CD4-positive, alpha-beta T cell treated with Interleukin-6 at 100 ng/mL for 8 hours (primary cell): Measurements from ENCODE around the gene DYDC2.
A peak's percentile ranks its signal among the peaks of the same experiment; 100 is the strongest.

ENCODE experiments used
- DNase-seq: peaks from one replicate; pipeline ENCODE4 v3.0.0-alpha.2; 2020; ENCODE audit warnings: mixed read lengths, low spot score

Gene DYDC2

GRCh38 chr10:80372675-80373074 lies 16.1 kb downstream of the DYDC2 start:
- no peak for DNase-seq

DNA sequence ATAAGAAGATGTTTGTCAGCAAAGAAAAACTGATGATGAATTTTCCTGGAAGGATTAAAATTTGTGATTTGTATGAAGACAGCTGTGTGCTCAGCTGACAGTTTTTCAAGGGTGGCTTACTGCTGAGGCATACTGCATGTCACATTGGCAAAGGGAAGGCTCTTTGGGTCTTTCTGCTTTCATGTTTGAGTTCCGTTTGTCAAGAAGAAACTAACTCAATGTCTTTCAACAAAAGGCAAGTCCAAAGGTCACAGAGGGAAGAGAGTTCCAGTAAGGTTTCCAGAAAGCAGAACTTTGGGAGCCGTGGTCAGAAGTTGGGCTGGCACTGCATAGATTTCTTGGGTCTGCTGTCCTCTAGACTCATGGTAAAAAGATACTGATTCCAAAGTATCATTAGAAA lies 16.9 kb downstream of the DYDC2 start:
- DNase-seq = no peak

- DNase-seq = no peak
These were observed 23.1 kb downstream of the DYDC2 start for GRCh38 chr10:80379701-80380100.

GRCh38 chr10:80380185-80380584 lies 23.6 kb downstream of the DYDC2 start:
- DNase-seq = no peak

DNA sequence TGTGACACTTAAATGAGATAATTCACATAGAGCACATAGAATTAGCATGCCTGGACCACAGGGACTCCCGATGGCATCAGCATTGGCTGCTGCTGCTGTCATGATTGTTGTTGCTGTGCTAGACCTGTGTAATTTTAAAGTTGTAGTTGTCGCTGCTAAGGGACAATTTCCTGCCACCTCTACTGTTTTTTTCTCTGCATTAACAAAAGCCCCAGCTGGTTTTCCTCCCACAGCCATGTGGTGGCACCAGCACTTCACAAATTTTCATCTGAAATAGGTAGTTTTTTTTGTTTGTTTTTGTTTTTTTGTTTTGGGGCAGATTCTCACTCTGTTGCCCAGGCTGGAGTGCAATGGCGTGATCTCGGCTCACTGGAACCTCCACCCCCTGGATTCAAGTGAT lies 26.4 kb downstream of the DYDC2 start:
- peak; percentile 67 for DNase-seq

DNA sequence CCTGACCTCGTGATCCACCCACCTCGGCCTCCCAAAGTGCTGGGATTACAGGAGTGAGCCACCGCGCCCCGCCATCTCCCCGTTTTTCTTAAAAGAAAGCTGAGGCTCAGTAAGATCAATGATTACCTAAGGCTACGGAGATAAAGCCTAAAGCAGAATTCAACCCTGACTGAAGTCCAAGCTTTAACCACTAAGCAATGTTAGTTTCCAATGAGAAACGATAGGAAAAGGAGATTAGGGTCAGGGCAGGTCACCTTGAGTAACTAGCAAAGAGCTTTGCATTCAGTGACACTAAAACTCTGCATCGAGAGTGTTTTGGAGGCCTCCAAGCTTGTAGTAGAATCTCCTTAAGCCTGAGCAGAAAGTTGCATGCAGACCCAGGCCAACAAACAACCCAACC lies 34.2 kb downstream of the DYDC2 start:
- no peak for DNase-seq

GRCh38 chr10:80392250-80392649 lies 35.7 kb downstream of the DYDC2 start:
- no peak for DNase-seq

DNA sequence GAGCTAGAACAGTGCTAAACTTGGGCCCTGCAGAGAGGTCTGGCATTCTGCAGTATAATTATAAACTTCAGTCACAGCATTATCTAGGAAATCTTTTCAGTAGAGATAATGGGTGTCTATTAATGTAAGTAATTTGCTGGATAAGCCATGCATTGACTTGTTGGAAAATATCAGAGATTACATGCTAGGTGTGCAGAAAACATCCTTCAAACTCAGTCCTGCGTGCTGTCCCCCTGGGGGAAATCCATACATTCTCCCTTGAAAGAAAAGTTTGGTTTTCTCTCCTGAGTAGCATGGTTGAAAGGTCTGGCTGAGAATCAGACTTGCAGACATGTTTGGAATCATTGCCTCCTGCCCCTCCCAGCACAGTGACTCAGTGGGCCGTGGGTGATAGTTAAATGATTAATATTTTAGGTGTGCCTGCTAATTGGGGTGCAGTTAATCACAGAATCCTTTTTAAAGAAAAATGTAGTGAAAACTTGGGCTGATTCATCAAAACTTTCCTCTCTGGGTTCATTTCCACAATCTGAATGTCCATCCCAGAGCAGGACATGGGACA lies 37.9 kb downstream of the DYDC2 start:
- DNase-seq = no peak

- no peak for DNase-seq
These were observed 40.4 kb downstream of the DYDC2 start for GRCh38 chr10:80397014-80397413.

GRCh38 chr10:80400136-80400804 lies 43.7 kb downstream of the DYDC2 start:
- DNase-seq = no peak

DNA sequence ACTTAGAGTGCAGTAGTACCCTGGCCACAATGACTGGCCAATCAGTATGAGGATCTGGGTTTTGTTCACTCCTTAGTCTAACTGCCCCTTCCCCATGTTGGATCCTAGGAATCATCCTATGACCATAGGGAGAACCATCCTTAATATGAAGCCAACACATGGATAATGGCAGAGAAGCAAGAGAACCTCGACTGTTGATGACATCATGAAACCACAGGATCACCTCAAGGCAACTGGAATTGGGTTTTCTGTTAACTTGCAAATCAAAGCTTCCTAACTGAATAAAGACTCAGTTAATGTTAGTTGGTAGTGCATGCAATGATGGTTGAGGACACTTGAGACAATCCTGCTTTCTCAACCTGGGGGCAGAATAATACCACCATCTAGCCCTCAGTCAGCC lies 48.5 kb downstream of the DYDC2 start:
- no peak for DNase-seq

- no peak for DNase-seq
These were observed 49.0 kb downstream of the DYDC2 start for GRCh38 chr10:80405626-80406025.

- DNase-seq = no peak
These were observed 49.6 kb downstream of the DYDC2 start for GRCh38 chr10:80406204-80406603.

GRCh38 chr10:80407812-80408241 lies 51.2 kb downstream of the DYDC2 start:
- no peak for DNase-seq

DNA sequence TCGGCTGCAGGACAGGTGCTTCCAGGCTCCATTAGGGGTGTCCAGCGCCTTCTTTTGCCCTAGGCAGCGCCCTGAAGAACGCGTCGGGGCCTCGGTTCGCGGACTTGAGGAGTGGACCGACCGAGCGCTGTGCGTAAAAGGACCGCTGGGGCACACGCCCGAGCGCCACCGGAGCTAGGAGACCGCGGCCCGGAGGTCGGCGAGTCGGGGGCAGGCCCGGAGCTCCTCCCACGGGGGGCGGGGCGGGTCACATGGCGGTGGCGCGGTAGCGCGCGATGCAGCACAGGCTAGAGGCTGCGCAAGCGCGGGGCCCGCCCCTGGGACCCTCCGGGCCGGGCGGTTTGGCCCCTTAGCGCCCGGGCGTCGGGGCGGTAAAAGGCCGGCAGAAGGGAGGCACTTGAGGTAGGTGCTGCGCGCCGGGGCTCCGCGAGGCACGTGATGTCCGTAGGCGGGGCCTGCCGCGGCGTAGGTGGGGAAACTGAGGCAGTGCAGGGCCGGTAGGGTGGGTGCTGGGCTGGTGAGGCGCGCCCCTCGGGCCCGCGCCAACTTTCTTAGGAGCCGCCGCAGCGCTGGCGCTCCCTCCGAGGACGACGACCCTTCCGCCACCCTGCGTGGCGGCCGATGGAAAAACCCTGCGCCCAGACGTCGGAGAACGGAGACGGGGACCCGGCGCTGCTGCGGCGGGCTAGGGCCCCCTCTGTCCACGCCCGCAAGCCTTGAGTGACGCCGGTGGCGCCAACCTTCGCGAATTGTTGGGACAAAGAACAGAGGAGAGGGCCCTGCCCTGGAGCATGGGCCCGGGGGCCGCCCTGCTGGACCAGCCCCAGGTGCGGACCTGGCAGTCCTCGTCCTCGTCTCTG lies 51.9 kb downstream of the DYDC2 start, which contains the start of gene PRXL2A:
TSS of gene PRXL2A (plus strand) at position 310 of the 860 bp plus-strand sequence. CDS start 11,917 bp downstream, outside the sequence.
- DNase-seq = peak; percentile 76

DNA sequence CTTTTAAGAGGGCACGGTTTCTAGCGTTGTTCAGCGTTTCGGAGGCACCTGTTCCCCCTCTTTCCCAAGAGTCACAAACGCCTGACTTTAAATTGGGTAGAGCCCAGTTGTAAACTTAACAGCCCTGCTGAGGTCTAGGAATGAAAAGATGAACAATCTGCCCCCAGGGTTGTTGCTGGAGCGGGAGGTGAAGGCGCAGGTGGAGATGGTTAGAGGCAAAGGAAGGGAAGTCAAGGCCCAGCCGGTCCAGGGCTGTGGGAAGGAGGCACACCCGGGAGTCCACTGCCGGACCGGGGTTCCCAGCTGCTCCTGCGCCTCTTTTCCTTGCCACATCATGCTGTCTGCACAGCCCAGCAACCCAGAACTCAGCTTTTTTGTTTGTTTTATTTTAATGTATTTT lies 52.5 kb downstream of the DYDC2 start:
- no peak for DNase-seq

GRCh38 chr10:80410122-80410521 lies 53.5 kb downstream of the DYDC2 start:
- DNase-seq = no peak

DNA sequence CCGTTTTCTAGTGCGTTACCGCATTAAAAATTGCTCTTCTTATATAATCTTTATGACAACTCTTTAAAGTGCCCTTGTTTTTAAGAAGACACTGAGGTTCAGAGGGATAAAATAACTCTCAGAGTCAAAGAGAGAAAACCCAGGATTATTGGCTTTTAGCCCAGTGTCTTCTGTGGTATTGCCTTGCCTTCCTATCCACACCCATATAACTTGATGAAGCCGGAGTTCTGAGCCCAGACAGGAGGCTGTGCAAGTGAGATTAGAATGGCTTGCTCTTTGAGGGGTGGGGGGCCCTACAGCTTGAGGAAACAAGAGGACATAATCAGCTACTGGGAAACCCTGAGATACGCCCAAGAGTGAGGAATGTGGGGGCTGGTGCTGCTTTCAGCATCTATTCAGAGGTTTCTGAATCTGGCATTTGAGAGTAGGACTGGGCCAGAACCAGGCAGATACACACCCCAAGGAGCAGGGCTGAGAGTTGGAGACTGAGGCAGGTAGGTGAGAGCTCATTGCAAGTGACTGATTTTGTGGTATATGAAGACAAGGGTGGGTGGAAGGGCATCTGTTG lies 54.1 kb downstream of the DYDC2 start:
- no peak for DNase-seq

DNA sequence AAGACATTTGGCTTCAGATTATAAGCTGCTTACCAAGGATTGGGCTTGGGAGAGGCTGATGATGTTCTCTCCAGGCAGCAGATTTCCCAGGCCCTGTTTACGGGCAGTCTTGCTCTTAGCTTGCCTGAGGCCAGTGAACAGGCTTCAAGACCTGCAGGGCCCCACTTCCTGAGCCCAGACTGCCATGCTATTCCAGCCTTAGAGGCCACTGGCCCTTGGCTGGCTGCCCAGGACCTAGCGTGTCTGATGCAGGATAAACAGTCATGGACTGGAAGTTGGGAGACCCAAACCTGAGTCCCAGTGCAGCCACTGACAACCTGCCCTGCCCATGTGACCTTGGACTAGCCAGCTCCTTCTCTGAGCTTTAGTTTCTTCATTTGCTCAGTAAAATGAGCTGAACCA lies 54.7 kb downstream of the DYDC2 start:
- DNase-seq = no peak

GRCh38 chr10:80411681-80412220 lies 55.2 kb downstream of the DYDC2 start:
- no peak for DNase-seq

DNA sequence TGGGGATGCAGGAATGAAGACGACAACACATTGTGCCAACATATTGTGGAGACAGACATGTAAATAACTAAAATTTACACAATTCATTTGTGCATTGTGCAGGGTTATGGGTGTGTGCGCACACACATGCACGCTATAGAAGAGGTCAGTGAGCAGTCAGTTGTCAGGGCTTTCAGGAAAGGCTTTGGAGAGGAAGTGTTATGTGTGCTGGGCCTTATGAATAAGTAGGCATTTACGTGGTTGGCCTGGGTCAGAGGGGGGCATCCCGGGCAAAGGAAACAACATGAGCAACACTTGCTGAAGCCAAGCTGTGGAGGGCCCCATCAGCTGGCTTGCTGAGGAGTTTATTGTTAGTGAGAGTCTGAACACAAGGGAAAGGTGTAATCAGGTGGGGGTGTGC lies 55.9 kb downstream of the DYDC2 start:
- DNase-seq = no peak

DNA sequence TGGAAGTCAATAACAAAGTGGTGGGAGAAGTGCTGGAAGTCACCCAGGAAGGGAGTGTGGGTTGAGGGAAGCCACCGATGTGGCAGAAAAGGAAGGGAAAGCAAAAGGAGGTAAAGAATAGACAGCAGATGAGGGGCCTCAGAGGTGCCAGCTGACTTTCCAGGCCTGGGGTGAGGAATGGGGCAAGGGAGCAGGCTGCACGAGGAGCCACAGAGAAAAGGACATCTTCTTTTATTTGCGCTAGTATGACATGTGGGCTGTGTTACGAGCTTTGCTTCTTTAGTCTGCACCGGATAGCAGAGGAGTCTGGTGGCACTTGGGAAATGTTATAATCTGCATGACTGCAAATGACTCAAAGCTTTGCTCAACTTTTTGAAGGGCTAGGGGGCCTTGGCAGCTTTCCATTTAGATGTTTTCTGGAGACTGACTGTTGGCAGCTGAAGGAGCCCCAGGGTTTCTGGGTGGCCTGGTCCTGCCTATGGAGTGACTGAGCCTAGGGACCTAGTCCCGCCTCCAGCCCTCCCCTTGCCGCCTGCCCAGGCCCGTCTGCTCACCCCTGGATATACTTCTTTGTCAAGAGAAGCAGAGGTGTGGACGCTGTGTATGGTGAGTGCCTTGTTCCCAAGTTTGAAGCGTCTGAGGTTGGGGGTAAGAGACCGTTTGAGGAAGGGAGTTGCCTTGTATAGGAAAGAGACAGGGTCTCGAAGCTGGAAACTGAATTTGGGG lies 56.9 kb downstream of the DYDC2 start:
- DNase-seq = no peak
